KOPT-K1 (cell line): ENCODE results near the gene HAUS1.
"Not testable (repeated sequence)": the region's sequence is repeated elsewhere in the genome, so short reads cannot be mapped to it uniquely, and the experiment has no call there.

Source experiments
- H3K27ac ChIP-seq: fragments of 200-600 bp; sonication (generic); 2 replicates; pipeline ENCODE4 v1.5.1; 2016; ENCODE audit warnings: antibody characterized with exemption, mild to moderate bottlenecking, low read depth, low read length; ENCODE audit not compliant: poor library complexity, severe bottlenecking
- H3K36me3 ChIP-seq: fragments of 200-600 bp; sonication (generic); 2 replicates; pipeline ENCODE4 v1.5.1; 2017; ENCODE audit warnings: antibody characterized with exemption, mild to moderate bottlenecking, low read length, moderate library complexity; ENCODE audit not compliant: insufficient read depth
- H3K9me3 ChIP-seq: fragments of 200-600 bp; sonication (generic); 2 replicates; pipeline ENCODE4 v1.5.1; 2017; ENCODE audit warnings: antibody characterized with exemption, low read length, mild to moderate bottlenecking; ENCODE audit not compliant: insufficient read depth, poor library complexity, severe bottlenecking

The HAUS1 gene

DNA sequence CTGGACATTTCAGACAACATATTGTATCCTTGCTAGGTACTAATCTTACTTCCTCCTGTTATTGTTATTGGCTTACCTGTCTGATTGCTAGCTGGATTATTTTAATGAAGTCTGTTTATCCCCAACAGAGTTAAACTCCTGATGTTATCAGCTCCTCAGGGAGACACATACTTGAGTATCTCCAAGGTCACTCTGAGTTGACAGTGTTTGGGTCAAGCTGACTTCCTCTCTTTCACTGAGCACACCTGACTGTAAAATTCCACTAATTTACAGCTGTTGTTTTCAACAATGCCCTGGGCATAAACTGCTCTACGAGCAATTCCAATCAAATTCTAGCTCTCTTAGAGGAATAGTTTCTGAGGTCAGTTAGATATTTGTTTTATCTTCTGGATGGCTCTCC, 9.6 kb downstream of the HAUS1 start:
- Histone ChIP-seq H3K9me3 (no peaks in the 10 kb centered on the region), H3K27ac (no peak overlapping the region), H3K36me3 (peaks cover 87% of the 10 kb centered on the region)

DNA sequence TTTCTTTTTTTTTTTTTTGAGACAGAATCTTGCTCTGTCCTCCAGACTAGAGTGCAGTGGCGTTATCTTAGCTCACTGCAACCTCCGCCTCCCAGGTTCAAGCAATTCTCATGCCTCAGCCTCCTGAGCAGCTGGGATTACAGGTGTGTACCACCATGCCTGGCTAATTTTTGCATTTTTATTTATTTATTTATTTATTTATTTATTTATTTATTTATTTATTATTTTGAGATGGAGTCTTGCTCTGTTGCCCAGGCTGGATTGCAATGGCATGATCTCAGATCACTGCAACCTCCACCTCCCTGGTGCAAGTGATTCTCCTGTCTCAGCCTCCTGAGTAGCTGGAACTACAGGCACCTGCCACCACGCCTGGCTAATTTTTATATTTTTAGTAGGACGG, 22.4 kb downstream of the HAUS1 start:
- peaks cover 93% of the 10 kb centered on the region for H3K36me3 ChIP-seq
- not testable (repeated sequence) for H3K27ac ChIP-seq

DNA sequence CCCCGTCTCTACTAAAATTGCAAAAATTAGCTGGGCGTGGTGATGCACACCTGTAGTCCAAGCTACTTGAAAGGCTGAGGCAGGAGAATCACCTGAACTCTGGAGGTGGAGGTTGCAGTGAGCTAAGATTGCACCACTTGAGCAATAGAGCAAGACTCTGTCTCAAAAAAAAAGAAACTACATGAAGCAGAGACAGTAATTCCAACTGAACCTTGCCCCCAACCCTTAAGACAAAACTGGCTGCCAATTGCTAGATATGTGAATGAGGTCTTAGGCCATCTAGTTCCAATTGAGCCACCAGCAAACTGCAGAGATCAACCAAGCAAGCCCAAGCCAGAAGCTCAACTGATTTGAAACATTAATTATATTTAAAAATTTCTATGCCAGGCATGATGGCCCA, 25.9 kb downstream of the HAUS1 start:
- Histone ChIP-seq H3K36me3 (peaks cover 66% of the 10 kb centered on the region), H3K9me3 (no peaks in the 10 kb centered on the region), H3K27ac (no peak overlapping the region)

More for the DNA sequence above, 22.4 kb downstream of the HAUS1 start:
- not testable (repeated sequence) for H3K9me3 ChIP-seq

DNA sequence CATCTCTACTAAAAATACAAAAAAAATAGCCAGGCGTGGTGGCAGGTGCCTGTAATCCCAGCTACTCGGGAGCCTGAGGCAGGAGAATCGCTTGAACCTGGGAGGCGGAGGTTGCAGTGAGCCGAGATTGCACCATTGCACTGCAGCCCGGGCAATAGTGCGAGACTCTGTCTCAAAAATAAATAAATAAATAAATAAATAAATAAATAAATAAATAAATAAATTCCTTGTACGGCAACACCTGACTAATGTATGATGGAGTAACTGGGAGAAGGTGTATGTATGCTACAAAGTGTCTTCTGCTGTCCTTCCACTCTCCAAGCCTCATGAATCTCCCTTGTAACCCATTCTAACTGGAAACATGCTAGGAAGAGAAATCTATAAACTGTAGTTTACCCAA, 26.4 kb downstream of the HAUS1 start:
- not testable (repeated sequence) for H3K27ac ChIP-seq, H3K9me3 ChIP-seq
- peaks cover 61% of the 10 kb centered on the region for H3K36me3 ChIP-seq

DNA sequence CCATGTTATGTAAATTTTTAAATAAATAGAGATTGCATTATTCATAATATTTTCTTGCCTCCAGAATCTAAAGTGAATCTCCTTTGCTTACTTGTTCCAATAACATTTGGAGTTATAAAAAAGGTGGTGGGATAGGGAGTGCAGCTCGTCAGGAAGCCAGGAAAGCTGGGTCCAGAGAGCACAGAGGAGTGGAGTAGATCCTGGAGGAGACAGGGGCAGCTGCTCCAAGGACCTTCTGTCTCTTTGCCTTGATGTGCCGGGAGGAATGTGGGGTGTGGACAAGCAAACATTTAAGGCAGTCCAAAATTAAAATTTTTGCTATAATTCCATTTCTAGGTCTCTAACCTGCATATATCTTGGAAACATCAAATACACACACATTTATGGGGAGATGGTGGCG, 29.3 kb downstream of the HAUS1 start:
- H3K27ac ChIP-seq: no peak overlapping the region
- no peaks in the 10 kb centered on the region for H3K9me3 ChIP-seq
- H3K36me3 ChIP-seq: peaks cover 34% of the 10 kb centered on the region

DNA sequence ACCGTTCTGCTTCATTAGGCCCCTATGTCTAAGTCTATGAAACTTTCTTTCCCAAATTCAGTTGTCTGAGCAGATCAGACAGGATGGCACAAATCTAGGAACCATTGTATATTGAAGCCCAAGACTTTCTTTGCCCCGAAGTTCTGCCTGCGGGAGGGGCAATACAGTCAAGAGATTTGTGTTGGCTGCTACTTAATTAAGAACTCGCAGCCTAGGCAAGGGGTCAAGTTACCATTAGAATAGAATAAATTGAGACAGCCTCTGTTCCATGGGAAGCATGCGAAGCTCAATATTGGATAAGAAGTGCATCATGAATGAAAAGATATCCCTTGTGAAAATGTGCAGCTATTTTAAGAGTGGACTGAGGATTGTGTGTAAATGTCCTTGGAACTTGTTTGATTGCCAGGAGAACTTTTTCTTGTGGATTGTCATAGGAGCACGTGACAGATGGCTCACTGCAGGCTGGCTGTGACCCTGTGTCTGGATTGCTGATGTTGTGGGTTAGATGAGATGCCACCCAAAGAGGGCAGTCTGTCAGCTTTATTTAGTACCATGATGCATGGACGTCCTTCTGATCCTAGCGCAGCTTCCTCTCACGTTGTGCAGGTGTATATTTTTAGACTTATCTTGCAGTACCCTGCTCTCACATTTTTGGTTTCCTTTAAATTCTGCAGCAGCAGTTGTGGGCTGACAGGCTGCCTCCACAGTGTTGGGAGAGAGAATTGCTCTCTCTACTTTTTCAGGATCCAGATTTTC, 30.9 kb downstream of the HAUS1 start:
- H3K27ac ChIP-seq: no peak overlapping the region

DNA sequence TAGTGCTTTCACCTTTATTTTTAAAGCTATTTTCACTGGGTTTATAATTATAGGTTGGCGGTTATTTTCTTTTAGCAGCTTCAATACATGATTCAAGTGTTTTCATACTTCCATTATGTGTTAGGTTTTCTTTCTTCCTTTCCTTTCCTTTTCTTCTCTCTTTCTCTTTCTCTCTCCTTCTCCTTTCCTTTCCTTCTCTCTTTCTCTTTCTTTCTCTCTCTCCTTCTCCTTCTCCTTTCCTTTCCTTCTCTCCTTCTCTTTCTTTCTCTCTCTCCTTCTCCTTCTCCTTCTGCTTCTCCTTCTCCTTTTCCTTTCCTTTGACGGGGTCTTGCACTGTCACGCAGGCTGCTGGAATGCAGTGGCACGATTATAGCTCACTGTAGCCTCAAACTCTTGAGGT, 36.0 kb downstream of the HAUS1 start:
- Histone ChIP-seq H3K27ac (no peak overlapping the region), H3K9me3 (no peaks in the 10 kb centered on the region), H3K36me3 (no peaks in the 10 kb centered on the region)

More for the DNA sequence above, 30.9 kb downstream of the HAUS1 start:
- Histone ChIP-seq H3K36me3 (peaks cover 19% of the 10 kb centered on the region; the same call in 1 of the 2 replicates), H3K9me3 (no peaks in the 10 kb centered on the region)

DNA sequence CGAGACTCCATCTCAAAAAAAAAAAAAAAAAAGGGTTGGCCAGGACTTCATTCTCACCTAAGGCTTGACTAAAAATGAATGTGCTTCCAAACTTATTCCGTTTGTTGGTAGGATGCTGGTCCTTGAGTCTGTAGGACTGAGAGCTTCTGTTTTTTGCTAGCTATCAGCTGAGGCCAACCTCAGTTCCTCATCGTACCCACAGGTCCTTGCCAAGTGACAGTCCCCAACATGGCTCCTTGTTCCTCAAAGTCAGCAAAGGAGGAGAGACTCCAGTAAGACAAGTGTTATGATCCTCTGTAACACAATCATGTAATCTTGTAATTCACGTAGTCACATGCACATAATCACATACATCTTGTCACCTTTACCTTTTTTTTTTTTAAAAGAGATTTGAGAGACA, 37.0 kb downstream of the HAUS1 start:
- H3K27ac ChIP-seq: no peak overlapping the region
- H3K9me3 ChIP-seq: no peaks in the 10 kb centered on the region
- no peaks in the 10 kb centered on the region for H3K36me3 ChIP-seq

DNA sequence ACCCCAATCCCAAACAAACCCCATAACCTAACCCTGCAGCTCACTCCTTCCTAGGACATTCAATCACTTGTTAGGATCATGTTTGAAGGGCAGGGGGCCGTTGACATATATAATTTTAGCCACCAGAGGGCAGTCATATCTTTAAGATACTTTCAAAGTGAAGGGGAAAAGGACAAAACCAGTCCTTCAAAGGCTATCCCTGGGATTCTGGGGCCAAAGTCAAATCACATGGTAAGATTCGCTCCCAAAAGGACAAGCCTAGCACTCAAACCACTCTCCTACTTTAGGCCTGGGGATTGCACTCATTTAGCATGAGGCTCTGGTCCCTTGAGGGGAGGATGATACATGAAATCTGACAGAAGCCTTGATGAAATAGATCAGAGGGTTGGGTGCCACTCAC, 44.6 kb downstream of the HAUS1 start:
- peak overlapping the region; percentile 60 for H3K27ac ChIP-seq
- no peaks in the 10 kb centered on the region for H3K9me3 ChIP-seq
- H3K36me3 ChIP-seq: no peaks in the 10 kb centered on the region

DNA sequence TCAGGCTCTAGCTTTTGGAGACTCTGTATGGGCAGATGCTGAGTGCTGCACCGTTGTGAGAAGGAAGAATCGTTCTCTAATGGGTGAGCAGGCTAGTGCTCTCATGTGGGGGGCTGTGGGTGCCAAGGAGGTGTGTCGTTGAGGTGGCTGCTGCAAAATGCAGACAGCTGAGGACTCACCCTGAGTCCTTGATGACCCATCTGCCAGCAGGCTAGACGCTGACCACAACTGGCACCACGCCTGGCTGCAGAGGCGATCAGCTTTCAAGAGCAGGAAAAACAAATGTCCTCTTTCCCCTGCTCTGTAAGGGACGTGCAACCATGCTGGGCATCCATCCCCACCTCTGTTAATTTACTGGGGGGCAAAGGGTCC, 48.2 kb downstream of the HAUS1 start:
- H3K9me3 ChIP-seq: peaks cover 7% of the 10 kb centered on the region
- H3K36me3 ChIP-seq: no peaks in the 10 kb centered on the region
- peak overlapping the region; percentile 94 for H3K27ac ChIP-seq

DNA sequence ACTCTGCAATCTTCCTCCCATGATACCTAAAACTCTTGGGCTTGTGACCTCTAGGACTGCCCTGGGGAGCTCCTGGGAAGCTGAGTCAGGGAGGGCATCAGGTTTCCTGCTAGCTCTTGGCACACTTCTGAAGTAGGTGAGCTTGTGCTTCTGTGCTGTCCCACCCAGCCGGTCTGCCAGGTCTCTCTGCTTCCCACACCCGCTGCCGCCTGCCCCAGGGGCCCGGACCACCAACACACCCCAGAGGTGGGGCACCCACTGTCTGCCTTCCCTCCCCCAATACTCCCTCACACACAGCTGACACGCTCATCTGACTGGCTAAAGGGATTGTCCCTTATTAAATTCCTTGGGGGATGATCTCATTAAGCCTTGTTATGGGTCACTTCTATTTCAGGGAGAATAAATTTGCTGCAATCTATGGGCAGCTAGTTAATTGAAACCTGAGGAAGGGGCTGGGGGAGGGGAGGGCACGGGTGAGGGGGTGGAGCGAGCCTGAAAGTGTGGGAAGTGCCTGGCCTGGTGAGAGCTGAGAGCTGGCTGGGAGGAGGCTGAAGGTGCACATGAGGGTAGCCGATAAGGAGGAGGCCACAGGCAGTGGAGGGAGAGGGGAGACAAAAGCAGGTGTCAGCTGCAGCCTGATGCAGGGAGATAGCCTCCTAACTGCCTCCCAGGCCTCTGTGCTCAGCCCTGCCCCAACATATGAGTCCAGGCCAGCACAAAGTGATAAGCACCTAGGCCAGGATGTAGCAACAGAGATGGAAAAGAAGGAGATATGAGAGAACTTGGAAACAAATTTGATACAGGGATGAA, 48.8 kb downstream of the HAUS1 start:
- peaks cover 7% of the 10 kb centered on the region for H3K9me3 ChIP-seq
- peak overlapping the region; percentile 94 for H3K27ac ChIP-seq
- H3K36me3 ChIP-seq: no peaks in the 10 kb centered on the region

DNA sequence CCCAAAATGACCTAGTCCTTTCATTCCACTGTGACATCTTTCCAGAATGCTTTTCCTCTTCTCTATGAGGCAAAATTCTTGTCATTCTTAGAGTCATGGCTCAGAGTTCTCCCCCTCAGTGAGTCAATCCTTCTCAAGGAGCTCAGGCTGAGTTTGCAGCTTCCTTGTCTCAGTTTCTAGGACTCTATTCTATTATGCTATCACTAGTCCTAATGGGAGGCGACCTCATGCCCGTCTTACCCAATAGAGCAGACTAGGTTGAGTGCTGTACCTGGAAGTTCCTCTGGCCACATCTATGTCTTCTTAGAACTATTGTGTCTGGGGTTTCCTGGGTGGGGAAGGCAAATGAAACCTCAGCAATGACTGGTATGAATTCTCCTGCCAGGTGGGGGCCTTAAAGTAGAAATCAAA, 51.5 kb downstream of the HAUS1 start:
- Histone ChIP-seq H3K27ac (peak overlapping the region; percentile 94), H3K36me3 (no peaks in the 10 kb centered on the region), H3K9me3 (peaks cover 7% of the 10 kb centered on the region)

DNA sequence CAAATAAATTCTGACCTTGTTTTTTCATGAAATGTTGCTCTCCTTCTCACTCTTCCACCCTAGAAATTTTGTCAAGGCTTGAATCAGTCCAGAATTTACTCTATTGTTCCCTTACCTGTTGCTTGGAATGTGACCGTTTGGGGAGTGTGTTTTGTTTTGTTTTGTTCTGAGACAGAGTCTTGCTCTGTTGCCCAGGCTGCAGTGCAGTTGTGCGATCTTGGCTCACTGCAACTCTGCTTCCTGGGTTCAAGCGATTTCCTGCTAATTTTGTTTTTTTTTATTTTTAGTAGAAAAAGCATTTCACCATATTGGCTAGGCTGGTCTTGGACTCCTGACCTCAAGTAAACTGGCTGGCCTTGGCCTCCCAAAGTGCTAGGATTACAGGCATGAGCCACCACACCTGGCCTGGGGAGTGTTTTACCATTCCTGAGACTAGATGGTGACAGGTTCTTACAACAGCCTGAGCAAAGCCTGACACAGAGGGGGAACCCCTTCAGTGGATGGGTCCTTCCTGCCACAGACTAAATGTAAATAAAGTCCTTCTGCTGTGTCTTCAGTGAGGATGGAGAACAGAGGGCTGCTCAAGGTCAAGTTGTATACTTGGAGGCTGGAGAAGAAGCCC, 52.0 kb downstream of the HAUS1 start:
- peaks cover 7% of the 10 kb centered on the region for H3K9me3 ChIP-seq
- H3K36me3 ChIP-seq: no peaks in the 10 kb centered on the region
- peak overlapping the region; percentile 94 for H3K27ac ChIP-seq

DNA sequence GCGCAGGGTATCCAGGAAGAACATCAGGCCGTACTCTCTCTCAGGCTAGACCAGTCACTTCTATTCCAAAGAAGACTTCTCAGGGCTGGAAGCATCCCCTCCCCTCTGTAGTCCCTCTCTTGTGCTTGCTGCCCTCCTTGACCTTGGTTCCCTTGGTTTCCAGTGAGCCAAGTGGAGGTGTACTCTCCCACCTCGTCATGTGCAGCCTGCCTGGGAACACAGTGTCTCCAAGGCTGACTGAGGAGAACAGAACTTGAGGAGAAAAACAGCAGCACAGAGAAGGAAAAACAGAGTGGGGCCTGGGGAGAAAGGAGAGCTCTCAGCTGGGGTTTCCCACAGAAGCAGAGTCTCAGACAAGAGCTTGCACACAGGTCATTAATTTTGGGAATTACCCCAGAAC, 52.7 kb downstream of the HAUS1 start:
- Histone ChIP-seq H3K36me3 (no peaks in the 10 kb centered on the region), H3K27ac (peak overlapping the region; percentile 94), H3K9me3 (peaks cover 7% of the 10 kb centered on the region)

DNA sequence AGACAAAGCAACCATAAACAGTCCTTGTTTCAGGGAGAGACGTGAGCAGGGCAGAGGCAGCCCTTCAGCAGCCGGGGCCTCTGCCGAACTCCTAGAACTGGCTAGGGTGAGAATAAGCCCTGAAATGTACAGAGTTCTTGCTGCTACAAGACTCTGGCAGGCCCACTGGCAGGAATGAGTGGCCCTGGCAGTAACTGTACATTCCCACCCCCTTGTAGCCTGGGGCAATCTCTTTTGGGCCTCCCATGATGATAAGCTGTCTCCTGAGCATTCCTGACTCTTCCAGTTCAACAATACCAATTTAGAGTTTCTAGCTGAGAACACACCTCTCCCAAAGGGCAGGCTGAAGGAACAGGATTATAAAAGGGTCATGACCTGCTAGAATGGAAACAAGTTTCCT, 54.3 kb downstream of the HAUS1 start:
- Histone ChIP-seq H3K9me3 (peaks cover 7% of the 10 kb centered on the region), H3K27ac (peak overlapping the region; percentile 94), H3K36me3 (no peaks in the 10 kb centered on the region)
